A673 (cell line): ENCODE results near the gene ASPSCR1.

Experiments used
- EZH2 ChIP-seq: fragments of 200-600 bp; sonication (generic); IDR thresholded peaks from 2 replicates; pipeline ENCODE4 v1.6.1; 2017; ENCODE audit warnings: borderline replicate concordance, low read depth, mild to moderate bottlenecking, mixed read lengths, antibody characterized with exemption, low read length; ENCODE audit not compliant: poor library complexity, severe bottlenecking
- TF ChIP-seq, protein P1 (sequence below): fragments of 300-800, 200-600 bp; sonication (generic); conservative IDR thresholded peaks from 2 replicates; pipeline ENCODE4 v1.5.1; 2017; ENCODE audit warnings: low read depth, mild to moderate bottlenecking, antibody characterized with exemption, low read length, moderate library complexity, mixed read lengths

DNA sequence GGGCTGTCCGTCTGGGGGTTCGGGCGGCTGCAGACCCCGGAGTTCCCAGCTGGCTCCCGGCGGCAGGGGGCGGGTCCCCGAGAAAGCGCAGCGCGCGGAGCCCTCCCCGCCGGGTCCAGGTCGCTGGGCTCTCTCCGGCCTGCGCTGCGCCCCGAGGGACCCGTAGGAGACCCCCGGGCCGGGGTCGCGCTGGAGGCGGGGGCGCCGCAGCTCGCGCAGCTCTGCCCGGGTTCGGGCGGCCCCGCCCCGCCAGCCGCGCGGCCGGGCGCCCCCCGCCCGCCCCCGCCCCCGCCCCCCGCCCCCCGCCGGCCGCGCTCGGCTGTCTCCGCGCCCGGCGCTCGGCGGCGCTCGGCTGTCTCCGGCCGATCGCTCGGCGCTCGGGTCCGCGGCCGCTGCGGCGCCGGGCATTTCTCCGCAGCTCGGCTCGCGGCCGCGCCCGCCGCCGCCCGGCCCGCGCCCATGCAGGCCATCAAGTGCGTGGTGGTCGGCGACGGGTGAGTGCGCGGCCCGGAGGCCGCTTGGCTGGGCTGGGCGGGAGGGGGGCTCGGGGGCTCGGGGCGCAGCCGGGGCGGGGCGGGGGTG is 54.0 kb downstream of the ASPSCR1 start, which contains the start of gene RAC3:
- TF ChIP-seq, protein P1, sequence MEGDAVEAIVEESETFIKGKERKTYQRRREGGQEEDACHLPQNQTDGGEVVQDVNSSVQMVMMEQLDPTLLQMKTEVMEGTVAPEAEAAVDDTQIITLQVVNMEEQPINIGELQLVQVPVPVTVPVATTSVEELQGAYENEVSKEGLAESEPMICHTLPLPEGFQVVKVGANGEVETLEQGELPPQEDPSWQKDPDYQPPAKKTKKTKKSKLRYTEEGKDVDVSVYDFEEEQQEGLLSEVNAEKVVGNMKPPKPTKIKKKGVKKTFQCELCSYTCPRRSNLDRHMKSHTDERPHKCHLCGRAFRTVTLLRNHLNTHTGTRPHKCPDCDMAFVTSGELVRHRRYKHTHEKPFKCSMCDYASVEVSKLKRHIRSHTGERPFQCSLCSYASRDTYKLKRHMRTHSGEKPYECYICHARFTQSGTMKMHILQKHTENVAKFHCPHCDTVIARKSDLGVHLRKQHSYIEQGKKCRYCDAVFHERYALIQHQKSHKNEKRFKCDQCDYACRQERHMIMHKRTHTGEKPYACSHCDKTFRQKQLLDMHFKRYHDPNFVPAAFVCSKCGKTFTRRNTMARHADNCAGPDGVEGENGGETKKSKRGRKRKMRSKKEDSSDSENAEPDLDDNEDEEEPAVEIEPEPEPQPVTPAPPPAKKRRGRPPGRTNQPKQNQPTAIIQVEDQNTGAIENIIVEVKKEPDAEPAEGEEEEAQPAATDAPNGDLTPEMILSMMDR, result no peak
- TF ChIP-seq EZH2, result no peak
